Panc1 (cell line): Measurements from ENCODE around the gene GPATCH8. TPM values are rescaled to one million over a fixed set of nuclear protein-coding genes. Genes with fewer than 3 reads are reported as not detected.

Source experiments
- ATAC-seq: fragments of 200-7000 bp; cut with Tn5 transposase; 2 replicates; pipeline ENCODE4 v1.9.1; 2020; ENCODE audit warnings: mild to moderate bottlenecking, moderate library complexity
- BruUV-seq: library from RNA; stranded (reverse); fragments of 400-500 nt; replicated peaks from 2 replicates; lab custom pipeline; 2021; lab: Mats Ljungman, UMichigan
- CTCF ChIA-PET: fragments of 300-600 bp; sonication (Branson Sonifier 250); formaldehyde crosslinking; loops from one replicate; lab custom pipeline; 2022; ENCODE audit warnings: antibody characterized with exemption; lab: Charles Lee
- POLR2A ChIA-PET: fragments of 300-600 bp; sonication (Branson Sonifier 250); formaldehyde crosslinking; loops from one replicate; lab custom pipeline; 2022; ENCODE audit warnings: antibody characterized with exemption; lab: Charles Lee
- DNase-seq: peaks from one replicate; pipeline ENCODE4 v3.0.0-alpha.2; 2010; ENCODE audit warnings: low read depth, low spot score
- H3K27ac ChIP-seq: 2 replicates; pipeline ENCODE4 v1.5.1; 2011; ENCODE audit warnings: mild to moderate bottlenecking, low read length, inconsistent platforms
- H3K27me3 ChIP-seq: fragments of 200-500 bp; sonication (Bioruptor generic); 2 replicates; pipeline ENCODE4 v1.6.0; 2014; ENCODE audit warnings: low read length, inconsistent platforms; ENCODE audit not compliant: control insufficient read depth, insufficient read depth
- H3K36me3 ChIP-seq: fragments of 200-500 bp; sonication (Bioruptor generic); 2 replicates; pipeline ENCODE4 v1.5.1; 2014; ENCODE audit warnings: inconsistent platforms, mild to moderate bottlenecking, low read length, moderate library complexity; ENCODE audit not compliant: control insufficient read depth, insufficient read depth
- H3K4me1 ChIP-seq: 2 replicates; pipeline ENCODE4 v1.5.1; 2011; ENCODE audit warnings: inconsistent platforms, mild to moderate bottlenecking, low read length, moderate library complexity; ENCODE audit not compliant: control insufficient read depth, insufficient read depth
- H3K4me3 ChIP-seq, 2 experiments: 2 replicates each; pipeline ENCODE4 v1.5.1; 2011 to 2012; ENCODE audit warnings: low read depth in 2 of 2, low read length in 2 of 2, mild to moderate bottlenecking in 2 of 2, inconsistent platforms in 1 of 2, moderate library complexity in 1 of 2
- H3K9me3 ChIP-seq: fragments of 200-500 bp; sonication (Bioruptor generic); 2 replicates; pipeline ENCODE4 v1.5.1; 2014; ENCODE audit warnings: low read depth, mild to moderate bottlenecking, inconsistent platforms, low read length, moderate library complexity; ENCODE audit not compliant: control insufficient read depth, insufficient read depth
- CTCF ChIP-seq: fragments of 450-650 bp; IDR thresholded peaks from 2 replicates; pipeline ENCODE4 v1.5.1; 2017; ENCODE audit warnings: mild to moderate bottlenecking
- POLR2AphosphoS5 ChIP-seq: IDR thresholded peaks from 2 replicates; pipeline ENCODE4 v1.6.1; 2012; ENCODE audit warnings: mild to moderate bottlenecking, low read depth, low read length, moderate library complexity
- REST ChIP-seq, 2 experiments: IDR thresholded peaks; 2 replicates each; pipeline ENCODE4 v1.6.1; 2011 to 2012; ENCODE audit warnings: low read depth in 2 of 2, control low read depth in 1 of 2, low read length in 1 of 2, mild to moderate bottlenecking in 1 of 2, moderate library complexity in 1 of 2; ENCODE audit not compliant: insufficient read depth in 1 of 2
- SIN3A ChIP-seq: IDR thresholded peaks from 2 replicates; pipeline ENCODE4 v1.6.1; 2012; ENCODE audit warnings: low read depth, mild to moderate bottlenecking, low read length, moderate library complexity, borderline replicate concordance; ENCODE audit not compliant: insufficient read depth
- TCF7L2 ChIP-seq: IDR thresholded peaks from 2 replicates; pipeline ENCODE4 v1.6.1; 2011; ENCODE audit warnings: mild to moderate bottlenecking, low read depth, low read length, inconsistent platforms
- in situ Hi-C: cut with HindIII; loops from 2 replicates; pipeline ENCODE4 v1.10.0; 2016; ENCODE audit warnings: low sequenced_read_pairs, low pct_unique_long_range_greater_than_20kb
- intact Hi-C: fragments of 100-400 bp; cut with micrococcal nuclease; formaldehyde crosslinking; loops from one replicate; pipeline ENCODE4 v1.10.0; 2022; ENCODE audit not compliant: unreplicated experiment
- total RNA-seq: library from RNA; stranded (reverse); gene quantifications from one replicate; pipeline ENCODE4 v1.2.1, GENCODE V29; 2021; ENCODE audit not compliant: unreplicated experiment

The GPATCH8 gene
- total RNA-seq, 1 experiment from 2014 or later, result 30.8 TPM

- TF ChIP-seq REST (IDR thresholded peaks at IDR 0.05; ENCODE audit: insufficient read depth in 1 of 2, low read depth in 2 of 2, low read length in 1 of 2) (no peak), SIN3A (no peak), CTCF (no peak), POLR2AphosphoS5 (no peak), TCF7L2 (no peak)
- in situ Hi-C loops, result no loop called here
- ATAC-seq (no peak), DNase-seq (no peak)
- Histone ChIP-seq H3K4me3 (no peak overlapping the region), H3K9me3 (no peaks in the 10 kb centered on the region), H3K27me3 (no peaks in the 10 kb centered on the region), H3K4me1 (no peaks in the 10 kb centered on the region), H3K27ac (no peak overlapping the region), H3K36me3 (no peaks in the 10 kb centered on the region)
- CTCF ChIA-PET, result no interaction called here
- POLR2A ChIA-PET, result no interaction called here
- no TSS peak for BruUV-seq
- intact Hi-C loops, result no loop called here
These were observed 126.4 kb downstream of the GPATCH8 start for GRCh38 chr17:44376779-44377178.

- H3K27me3 ChIP-seq, result no peaks in the 10 kb centered on the region
- ChIA-PET CTCF (no interaction called here), POLR2A (no interaction called here)
- no peaks in the 10 kb centered on the region for H3K4me1 ChIP-seq
- no peaks in the 10 kb centered on the region for H3K9me3 ChIP-seq
- ATAC-seq (no peak), DNase-seq (no peak)
- no peaks in the 10 kb centered on the region for H3K36me3 ChIP-seq
- in situ Hi-C loops, result no loop called here
- H3K27ac ChIP-seq, result no peak overlapping the region
- BruUV-seq, result no TSS peak
- H3K4me3 ChIP-seq, result no peak overlapping the region
- TF ChIP-seq POLR2AphosphoS5 (no peak), SIN3A (no peak), CTCF (peak; percentile 22; the same call in 1 of the 2 replicates), REST (IDR thresholded peaks at IDR 0.05; ENCODE audit: insufficient read depth in 1 of 2, low read depth in 2 of 2, low read length in 1 of 2) (no peak)
- intact Hi-C loops, result no loop called here
These were observed 127.1 kb downstream of the GPATCH8 start for GRCh38 chr17:44376124-44376523.
